Measurements from ENCODE around the gene KHDC3L. TPM values are rescaled to one million over a fixed set of nuclear protein-coding genes. Genes with fewer than 3 reads are reported as not detected.

KHDC3L gene
- total and polyA plus RNA-seq, 2 of the 4 experiments (the other 2 are of a cell fraction) = not detected

DNA sequence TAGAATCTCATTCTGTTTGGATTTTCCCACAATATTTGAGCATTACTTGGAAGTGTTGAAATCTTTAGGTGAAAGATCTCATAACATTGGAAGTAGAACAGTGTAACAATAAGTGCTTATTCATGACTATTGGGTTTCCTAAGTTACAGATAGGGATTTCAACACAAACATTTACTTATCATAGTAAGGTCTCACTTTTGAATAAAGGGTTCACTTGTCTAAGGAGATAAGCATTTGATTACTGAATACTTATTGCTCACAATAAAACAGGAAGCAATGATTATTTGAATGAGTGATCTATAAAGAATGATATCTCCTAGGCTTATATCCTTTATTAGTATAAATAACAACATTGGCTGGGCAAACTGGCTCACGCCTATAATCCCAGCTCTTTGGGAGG lies 46.9 kb downstream of the KHDC3L start:
- Histone ChIP-seq H4K8ac (ENCODE audit: low read depth in 2 of 2, low read length in 2 of 2) (no peak overlapping the region), H3K4me3 (ENCODE audit: insufficient read depth, low read depth, low read length) (no peak overlapping the region), H2BK120ac (ENCODE audit: low read depth, low read length) (no peak overlapping the region), H2BK15ac (ENCODE audit: low read depth, low read length) (no peak overlapping the region), H2BK5ac (ENCODE audit: low read depth, low read length, poor library complexity, severe bottlenecking) (no peak overlapping the region), H2AK5ac (ENCODE audit: low read depth, low read length) (no peak overlapping the region), H4K5ac (ENCODE audit: low read depth, low read length) (no peak overlapping the region), H3K23ac (ENCODE audit: low read depth, low read length) (no peak overlapping the region), H3K14ac (replicated peaks; ENCODE audit: low read depth, low read length) (no peak overlapping the region), H3K9me1 (ENCODE audit: insufficient read depth, low read length) (no peaks in the 10 kb centered on the region), H4K20me1 (ENCODE audit: insufficient read depth, low read length) (no peaks in the 10 kb centered on the region), H3K4me1 (ENCODE audit: control insufficient read depth, insufficient read depth, low read length) (no peaks in the 10 kb centered on the region), H2AFZ (replicated peaks; ENCODE audit: low read length, poor library complexity) (no peak overlapping the region), H3K18ac (ENCODE audit: low read depth, low read length) (no peak overlapping the region), H3K56ac (ENCODE audit: extremely low read depth, insufficient read depth, low read length) (no peak overlapping the region), H2AK9ac (replicated peaks; ENCODE audit: low read depth, low read length, poor library complexity) (no peak overlapping the region), H3K27ac (ENCODE audit: insufficient read depth, low read length) (no peak overlapping the region), H3K4me2 (ENCODE audit: low read depth, low read length) (no peak overlapping the region), H2BK20ac (ENCODE audit: low read depth, low read length) (no peak overlapping the region), H3K4ac (ENCODE audit: low read depth, low read length) (no peak overlapping the region), H3K27me3 (ENCODE audit: control insufficient read depth, insufficient read depth, low read length) (no peaks in the 10 kb centered on the region), H3K79me1 (ENCODE audit: low read depth in 1 of 2, low read length in 2 of 2) (no peaks in the 10 kb centered on the region), H3K9ac (ENCODE audit: low read depth, low read length) (no peak overlapping the region), H4K91ac (ENCODE audit: insufficient read depth, low read depth, low read length) (no peak overlapping the region), H3K36me3 (ENCODE audit: control insufficient read depth, insufficient read depth, low read length) (no peaks in the 10 kb centered on the region), H3K9me3 (ENCODE audit: control insufficient read depth, insufficient read depth, low read length) (no peaks in the 10 kb centered on the region)
- WGBS, 2 experiments (ENCODE audit: extremely low coverage in 2 of 2, insufficient read length in 1 of 2) = no CpG with 5 or more reads among the region's 1 CpG
- intact Hi-C loops (cut with micrococcal nuclease) (no loop called here), dilution Hi-C loops (cut with HindIII; ENCODE audit: low sequenced_read_pairs, unreplicated experiment) (no loop called here), in situ Hi-C loops (cut with MboI; ENCODE audit: low sequenced_read_pairs) (no loop called here)
- 0 out of 2 replicates have a peak, but pooled peaks have one; percentile 2 for TF ChIP-seq MAFK (IDR thresholded peaks at IDR 0.05; ENCODE audit: low read depth, low read length)
- no peak for TF ChIP-seq RCOR1 (IDR thresholded peaks at IDR 0.05; ENCODE audit: insufficient replicate concordance, low read length)
- ATAC-seq (ENCODE audit: low read depth) (no peak; the same call in 1 of the 2 replicates), DNase-seq (peak; percentile 23)
- CTCF ChIA-PET = interaction anchor here (1.7 kb wide), 1 partner anchor 21 kb away, joined by 4 read pairs; no protein-coding TSS in a partner anchor
- POLR2A ChIA-PET (ENCODE audit: unreplicated experiment) = no interaction called here
- no TSS peak for BruUV-seq (replicated peaks)
